Activated CD8-positive, alpha-beta memory T cell treated with anti-CD3 and anti-CD28 coated beads for 24 hours (primary cell): Measurements from ENCODE around the gene OGT.
A peak's percentile ranks its signal among the peaks of the same experiment; 100 is the strongest.
"Not testable (repeated sequence)": the region's sequence is repeated elsewhere in the genome, so short reads cannot be mapped to it uniquely, and the experiment has no call there.

Source experiments
- DNase-seq: peaks from one replicate; pipeline ENCODE4 v3.0.0-alpha.2; 2020

Gene OGT

DNA sequence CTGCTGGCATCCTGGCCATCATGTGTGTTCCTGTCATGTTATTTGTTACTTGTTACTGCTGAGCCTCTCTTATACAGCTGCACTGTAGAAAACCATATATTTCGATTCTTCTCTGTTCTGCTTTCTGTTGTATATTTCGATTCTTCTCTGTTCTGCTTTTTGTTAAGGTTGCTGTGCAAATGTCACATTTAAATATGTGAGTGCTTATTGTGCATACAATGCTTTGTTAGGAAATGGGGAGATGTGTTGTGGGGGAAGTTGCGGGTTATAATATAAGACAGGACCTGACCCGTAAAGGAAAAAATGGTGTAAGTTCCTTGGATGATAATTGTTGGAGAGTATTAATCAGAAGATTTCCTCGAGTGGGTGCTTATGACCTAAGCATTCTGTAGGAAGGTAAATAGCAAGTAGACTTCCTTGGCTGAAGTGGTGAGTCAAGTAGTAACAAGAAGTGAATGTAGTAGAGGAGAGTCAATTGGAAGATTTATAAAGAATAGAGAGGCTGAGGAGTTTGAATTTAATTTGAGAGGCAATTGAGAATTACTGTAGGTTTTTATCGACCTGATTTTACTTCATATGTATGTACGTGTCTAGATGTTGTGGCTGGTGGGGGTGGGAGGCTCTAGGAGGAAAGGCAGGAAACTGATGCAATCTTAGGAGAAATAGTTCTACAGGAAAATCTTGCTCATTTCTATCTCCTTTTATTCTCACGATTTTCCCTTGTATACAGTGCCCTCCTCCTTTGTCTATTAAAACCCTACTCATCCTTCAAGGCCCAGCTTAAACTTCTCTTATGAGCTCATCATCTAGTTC lies 8.5 kb downstream of the OGT start:
- no peak for DNase-seq

DNA sequence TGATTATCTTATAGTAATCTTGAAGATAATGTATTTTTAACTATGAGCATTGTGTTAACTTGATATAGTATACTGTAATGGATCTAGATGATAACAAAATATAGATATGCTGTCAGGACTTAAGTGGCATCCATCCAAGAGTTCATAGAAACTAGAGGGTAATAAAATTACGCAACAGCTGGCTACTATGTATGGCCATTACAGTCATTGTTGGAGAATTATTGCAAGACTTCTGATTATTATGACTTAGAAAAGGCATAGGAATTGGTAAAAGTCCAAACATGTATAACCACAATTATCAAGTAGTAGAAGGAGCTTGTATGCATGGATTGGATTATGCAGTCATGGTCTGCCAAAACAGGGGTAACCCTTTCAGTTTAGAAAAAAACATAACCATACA lies 9.5 kb downstream of the OGT start:
- no peak for DNase-seq

DNA sequence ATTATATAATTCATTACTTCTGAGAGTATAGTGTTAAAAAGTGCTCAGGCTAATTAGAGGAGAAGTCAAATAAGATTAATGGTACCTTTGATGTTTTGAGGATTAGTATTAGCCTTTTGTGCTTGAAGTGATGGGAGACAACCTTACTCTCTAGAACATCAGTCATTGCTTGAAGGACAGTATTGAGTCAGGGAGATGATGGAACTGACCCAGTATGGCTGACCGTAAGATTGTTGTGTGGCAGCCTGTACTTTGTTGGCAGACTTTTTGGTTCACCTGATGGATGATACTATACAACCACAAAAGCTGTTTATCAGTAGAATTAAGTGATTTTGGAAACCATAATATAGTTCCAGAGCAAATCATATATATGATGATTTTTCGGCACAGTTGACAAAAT lies 9.9 kb downstream of the OGT start:
- no peak for DNase-seq

DNA sequence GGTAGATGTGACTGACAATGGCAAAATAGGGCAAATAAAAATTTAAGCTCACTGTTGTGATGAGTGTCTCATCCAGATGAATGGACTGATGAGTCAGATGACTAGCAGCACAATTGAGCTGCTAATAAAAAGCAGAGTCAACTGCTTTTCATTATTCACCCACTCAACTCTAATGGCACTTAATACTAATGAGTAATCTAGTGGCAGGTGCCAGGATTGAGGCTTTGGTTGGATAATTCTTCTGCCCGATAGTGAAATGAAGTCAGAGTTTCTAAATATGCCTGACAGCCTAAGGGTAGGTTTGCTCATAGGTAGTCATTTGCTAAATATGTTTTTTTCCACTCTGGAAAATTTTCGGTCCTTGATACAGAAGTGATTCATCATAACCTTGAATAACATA lies 10.4 kb downstream of the OGT start:
- DNase-seq = no peak

DNA sequence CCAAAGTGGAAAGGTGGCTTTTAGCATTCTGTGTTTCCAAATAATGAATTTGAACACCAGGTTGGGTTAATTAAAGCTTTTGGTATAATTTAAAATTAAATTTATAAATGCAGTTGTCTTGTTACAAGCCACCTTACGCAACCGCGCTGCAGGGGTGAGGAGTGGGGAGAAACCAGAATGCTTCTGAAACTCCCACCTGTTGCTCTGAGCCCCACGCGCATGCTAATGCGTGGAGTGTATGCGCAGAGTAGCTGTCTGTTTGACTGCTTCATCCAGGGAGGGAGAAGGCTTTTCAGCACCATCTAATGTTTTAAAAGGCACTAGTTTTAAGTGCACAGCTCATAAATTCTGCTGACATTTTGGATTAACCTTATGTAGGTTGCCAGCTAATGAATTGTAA lies 12.5 kb downstream of the OGT start:
- DNase-seq = no peak

DNA sequence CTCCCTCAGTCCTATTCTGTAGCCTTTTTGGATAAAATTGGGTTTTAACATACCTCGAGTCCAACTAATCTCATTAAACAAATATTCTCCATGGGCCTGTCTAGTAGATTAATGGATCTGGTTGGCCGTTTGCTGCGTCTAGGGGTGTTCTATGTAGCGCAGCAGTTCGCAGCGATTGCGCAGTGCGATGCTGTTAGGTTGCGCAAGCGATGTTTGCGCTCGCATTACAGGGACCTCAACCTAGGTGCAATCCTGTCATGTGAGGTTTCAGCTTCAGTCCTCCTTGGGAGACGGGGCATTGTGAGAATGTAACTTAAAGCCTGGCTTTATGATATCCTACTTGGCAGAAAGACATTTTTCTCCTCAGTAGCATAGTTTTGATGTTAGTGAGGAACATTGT lies 14.0 kb downstream of the OGT start:
- no peak for DNase-seq

DNA sequence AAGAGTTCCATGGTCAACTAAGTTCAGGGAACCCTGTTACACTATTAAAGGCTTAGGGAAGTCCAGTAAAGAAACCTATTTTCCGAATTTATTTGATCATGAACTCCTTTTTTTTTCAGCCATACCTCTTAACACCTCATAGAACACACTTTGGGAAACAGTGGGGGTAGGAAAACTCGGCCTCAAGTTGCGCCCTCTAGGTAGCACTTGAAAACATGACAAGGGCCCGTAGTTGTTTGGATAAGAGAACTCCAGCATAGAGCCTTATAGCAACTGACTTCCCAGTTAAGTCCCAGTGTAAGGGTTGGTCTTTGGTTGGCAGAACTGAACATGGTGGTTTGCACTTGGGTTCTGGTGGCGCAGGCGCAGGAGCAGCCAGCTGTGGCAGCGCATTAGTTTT lies 14.4 kb downstream of the OGT start:
- DNase-seq = no peak

DNA sequence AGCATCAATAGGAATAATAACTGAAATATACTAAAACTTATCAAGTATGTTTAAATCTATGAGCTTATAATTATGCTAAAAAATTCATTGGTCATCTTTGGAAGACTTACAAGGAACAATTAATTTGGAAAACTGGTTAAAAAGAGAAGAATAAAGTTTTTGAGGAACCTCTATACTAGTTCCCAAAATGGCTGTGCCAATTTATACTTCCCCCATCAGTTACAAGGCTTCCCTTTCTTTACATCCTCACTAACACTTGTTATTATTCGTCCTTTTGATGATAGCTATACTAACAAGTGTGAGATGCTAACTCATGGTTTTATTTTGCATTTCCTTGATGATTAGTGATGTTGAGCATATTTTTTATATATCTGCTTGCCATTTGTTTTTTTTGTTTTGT lies 17.1 kb downstream of the OGT start:
- no peak for DNase-seq

DNA sequence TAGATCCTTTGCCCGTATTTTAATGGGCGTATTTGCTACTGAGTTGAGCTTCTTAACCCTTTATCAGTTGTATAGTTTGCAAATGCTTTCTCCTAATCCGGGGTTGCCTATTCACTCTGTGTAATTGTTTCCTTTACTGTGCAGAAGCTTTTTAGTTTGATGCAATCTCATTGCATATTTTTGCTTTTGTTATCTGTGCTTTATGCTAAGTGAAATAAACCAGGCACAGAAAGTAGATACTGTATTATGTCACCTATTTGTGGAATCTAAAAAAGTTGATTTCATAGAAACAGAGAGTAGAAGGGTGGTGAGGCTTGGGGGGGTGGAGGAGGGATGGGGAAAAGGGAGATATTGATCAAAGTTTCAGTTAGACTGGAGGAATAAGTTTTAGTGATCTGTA lies 17.7 kb downstream of the OGT start:
- no peak for DNase-seq

DNA sequence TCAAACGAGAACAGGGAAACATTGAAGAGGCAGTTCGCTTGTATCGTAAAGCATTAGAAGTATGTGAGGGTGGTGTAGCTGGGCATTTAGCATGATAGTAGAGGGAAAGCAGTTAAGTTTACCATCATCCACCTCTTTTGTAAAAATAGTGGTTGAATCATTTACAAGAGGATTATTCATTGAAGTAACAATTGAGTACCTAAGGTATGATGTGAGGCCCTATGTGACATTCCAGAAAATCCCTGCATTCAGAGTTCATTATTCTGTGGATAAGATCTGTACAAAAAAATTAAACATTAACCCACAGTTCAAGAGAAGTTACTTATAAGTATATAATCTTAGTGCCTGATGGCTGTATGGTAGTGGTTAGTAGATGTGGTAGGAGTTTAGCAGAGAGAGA lies 23.1 kb downstream of the OGT start:
- no peak for DNase-seq

DNA sequence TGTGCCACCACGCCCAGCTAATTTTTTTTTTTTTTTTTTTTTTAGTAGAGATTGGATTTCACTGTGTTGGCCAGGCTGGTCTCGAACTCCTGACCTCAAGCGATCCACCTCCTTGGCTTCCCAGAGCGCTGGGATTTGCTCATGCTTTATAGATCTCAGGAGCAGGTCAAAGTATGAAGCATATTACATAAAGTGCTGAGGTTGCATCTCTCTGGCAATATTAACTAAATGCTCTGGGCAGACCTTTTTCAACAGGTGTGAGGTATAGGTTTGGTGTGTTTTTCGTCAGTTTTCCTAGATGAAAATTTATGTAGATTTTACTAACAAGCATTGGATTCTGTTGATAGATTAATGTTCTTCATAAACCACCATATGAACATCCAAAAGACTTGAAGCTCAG lies 26.0 kb downstream of the OGT start:
- DNase-seq = no peak

DNA sequence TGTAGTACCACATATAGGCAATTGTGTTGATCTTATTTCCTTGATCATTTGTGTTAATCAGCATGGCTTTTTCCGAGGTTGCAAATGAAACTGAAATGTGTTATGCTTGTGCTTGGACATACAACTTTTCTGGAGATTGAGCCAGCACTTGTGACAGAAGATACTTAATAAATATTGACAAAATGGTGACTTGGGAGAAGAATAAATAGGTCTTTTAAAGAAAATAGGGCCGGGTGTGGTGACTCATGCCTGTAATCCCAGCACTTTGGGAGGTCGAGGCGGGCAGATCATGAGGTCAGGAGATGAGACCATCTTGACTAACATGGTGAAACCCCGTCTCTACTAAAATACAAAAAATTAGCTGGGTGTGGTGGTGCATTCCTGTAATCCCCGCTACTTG lies 26.9 kb downstream of the OGT start:
- not testable (repeated sequence) for DNase-seq

DNA sequence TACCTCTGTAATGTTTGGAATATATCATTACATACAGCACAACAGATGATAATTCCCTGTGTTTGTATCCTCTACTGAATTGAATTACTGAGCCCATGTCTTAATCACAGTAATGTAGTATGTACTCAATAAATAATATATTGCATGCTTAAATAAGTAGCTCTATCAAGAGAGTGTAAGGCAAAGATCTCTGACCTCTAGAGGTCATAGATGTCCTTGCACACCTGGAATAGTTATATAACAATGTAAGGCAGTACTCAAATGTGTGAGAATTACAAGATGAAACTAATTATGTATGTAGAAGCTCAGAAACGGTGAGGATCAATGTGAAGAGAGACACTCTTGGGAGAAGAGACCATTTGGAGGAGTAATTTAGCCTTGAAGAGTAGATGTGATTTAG lies 31.0 kb downstream of the OGT start:
- DNase-seq = no peak

DNA sequence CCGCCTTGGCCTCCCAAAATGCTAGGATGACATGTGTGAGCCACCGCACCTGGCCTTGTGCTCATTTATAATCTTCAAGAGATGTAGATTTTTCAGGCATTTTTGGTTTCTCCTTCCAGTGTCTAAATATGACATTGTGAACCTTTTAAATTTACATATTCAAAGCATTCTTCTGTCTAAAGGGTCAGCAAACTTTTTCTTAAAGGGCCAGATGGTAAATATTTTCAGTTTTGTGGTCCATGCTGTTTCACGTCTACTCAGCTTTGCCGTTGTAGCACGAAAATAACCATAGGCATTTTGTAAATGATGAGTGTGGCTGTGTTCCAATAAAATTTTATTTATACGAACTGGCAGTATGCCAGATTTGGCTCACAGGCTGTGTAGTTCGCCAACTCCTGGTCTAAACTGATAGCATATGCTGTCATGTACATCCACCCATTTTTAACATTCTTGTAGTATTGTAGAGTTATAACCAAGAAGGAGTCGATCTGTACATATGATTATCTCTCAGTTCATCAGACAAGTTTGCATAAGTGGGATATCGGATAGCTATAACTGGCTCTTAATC lies 32.7 kb downstream of the OGT start:
- no peak for DNase-seq

DNA sequence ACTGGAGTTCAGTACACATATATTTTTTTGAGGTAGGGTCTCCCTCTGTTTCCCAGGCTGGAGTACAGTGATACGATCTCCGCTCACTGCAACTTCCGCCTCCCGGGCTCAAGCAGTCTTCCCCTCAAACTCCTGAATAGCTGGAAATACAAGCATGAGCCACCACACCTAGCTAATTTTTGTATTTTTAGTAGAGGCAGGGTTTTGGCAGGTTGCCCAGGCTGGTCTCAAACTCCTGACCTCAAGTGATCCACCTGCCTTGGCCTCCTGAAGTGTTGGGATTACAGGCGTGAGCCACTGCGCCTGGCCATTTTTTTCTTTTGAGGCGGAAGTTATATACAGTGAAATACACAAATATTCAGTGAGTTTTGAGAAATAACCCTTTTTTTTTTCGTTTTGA lies 38.5 kb downstream of the OGT start:
- not testable (repeated sequence) for DNase-seq

DNA sequence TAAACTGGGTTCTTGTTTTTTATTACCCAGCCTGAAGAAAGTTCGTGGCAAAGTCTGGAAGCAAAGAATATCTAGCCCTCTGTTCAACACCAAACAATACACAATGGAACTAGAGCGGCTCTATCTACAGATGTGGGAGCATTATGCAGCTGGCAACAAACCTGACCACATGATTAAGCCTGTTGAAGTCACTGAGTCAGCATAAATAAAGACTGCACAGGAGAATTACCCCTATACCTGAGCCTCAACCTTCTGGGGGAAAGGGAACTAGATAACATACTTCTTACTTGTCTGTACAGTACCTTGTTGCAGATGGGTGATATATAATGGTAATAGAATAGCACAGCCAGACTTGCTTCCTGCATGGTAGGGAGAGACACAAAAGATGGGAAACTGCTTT lies 40.7 kb downstream of the OGT start:
- no peak for DNase-seq

DNA sequence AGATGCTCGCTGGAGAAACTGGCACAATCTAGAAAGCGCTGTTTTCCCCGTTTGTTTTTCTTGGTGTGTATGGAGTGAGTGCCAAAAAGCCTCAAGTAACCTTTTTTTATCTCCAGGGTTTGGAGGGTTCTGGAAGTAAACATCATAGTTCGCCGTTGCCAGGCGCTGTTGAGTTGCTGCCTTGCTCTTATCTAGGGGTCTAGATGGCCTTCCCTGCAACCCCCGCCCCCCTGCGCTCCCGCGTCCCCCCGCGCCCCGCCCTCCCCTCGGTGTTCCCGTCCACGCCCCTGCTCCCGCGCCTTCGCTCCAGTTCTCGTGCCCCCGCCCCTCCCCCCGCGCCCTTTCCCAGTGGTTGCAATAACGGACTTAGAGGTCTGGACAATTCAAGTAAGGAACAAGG lies 44.8 kb downstream of the OGT start:
- no peak for DNase-seq

DNA sequence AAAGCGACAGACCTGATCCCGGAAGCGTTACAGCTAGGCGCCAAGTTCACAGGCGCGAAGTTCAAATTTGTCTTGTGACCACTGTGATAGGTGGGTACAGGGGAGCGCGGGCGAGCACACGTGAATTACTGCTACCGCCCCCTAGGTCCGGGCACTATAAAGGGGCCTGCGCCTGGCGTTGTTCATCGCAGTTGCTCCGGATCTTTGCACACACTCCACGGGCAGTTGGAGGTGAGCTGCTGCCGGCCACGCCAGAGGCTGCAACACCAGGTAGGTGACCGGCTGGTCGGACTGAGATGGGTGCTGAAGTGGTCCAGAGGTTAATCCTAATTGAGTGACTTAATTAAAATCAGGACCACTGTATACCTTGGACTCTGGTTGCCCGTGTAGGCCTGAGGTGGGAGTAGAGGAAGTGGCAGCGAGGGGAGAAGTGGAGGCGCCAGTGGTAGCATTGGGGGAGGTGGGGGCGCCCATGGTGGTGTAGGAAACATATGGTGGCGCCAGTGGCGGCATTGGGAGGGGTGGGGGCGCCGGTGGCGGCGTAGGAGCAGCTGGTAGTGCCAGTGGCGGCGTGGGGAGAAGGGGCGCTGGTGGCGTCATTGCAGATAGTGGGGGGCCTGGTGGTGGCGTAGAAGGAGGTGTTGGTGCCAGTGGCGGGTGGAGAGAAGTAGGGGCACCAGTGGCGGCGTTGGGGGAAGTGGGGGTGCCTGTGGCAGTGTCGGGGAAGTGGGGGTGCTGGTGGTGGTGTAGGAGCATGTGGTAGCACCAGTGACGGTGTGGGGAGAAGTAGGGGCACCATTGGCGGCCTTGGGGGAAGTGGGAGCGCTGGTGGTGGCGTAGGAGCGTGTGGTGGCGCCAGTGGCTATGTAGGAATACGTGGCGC lies 45.6 kb downstream of the OGT start, which contains the start of gene GCNA:
Gene GCNA (plus strand): TSS at position 185 of the 883 bp plus-strand sequence. CDS start 2,385 bp downstream, outside the sequence.
- no peak for DNase-seq

DNA sequence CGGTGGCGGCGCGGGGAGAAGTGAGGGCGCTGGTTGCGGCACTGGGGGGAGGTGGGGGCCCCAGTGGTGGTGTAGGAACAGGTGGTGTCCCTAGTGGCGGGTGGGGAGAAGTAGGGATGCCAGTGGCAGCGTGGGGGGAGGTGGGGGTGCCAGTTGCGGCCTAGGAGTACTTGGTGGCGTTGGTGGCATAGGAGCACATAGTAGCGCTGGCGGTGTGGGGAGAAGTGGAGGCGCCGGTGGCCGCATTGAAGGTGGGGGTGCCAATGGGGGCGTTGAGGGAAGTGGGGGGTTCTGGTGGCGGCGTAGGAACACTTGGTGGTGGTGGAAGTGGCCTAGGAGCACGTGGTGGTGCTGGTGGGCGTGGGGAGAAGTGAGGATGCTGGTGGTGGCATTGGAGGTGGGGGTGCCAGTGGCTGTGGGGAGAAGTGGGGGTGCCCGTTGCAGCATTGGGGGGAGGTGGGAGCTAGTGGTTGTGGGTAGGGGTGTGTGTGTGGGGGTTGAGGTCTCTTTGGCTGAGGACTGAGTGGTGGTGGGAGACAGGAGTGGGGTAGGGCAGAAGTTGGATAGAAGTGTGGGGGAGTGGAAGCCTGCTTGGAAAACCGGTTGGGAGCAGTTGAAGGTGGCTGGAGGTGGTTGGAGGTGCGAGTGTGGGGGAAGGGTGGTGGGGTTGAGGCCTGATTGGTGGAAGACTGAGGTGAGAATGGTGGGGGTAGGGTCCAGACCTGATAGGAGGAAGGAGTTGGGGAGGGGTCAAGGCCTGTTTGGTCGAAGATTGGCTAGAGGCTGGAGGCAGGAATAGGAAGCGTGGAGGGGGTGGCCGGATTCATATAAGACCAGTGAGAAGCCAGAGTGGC lies 46.5 kb downstream of the OGT start:
- no peak for DNase-seq

DNA sequence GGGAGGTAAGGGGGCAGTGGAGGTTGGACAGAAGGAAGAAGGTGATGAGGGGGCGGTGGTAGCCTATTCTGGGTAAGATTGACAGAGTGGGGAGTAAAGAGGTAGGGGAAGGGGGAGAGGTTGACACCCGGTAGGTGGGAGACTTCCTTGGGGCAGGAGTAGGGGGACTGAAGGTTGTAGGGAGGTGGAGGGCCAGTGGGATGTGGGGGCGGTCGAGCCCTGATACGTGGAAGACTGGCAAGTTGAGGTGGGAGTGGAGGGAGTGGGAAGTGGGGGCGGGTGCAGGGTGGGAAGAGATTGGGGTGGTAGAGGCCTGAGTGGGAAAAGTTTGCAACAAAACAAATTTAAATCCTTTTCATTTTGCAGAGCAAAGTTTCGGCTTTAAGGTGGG lies 47.1 kb downstream of the OGT start:
- no peak for DNase-seq

DNA sequence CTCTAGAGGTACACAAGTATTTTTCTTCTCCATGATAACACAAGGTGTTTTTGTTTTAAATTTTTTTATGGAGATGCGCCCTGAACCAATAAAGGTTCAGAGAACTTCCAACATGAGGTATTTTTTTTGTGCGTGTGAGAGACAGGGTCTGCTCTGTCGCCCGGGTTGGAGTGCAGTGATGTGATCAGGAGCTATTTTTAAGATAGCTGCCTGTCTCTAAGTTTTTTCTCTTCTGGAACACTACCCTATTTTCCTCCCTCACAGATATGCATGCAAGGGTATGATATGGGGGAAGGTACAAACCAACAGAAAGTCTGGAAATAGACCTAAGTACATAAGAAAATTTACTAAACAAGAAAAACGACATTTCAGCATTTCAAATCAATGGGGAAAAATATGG lies 48.3 kb downstream of the OGT start:
- DNase-seq = no peak

DNA sequence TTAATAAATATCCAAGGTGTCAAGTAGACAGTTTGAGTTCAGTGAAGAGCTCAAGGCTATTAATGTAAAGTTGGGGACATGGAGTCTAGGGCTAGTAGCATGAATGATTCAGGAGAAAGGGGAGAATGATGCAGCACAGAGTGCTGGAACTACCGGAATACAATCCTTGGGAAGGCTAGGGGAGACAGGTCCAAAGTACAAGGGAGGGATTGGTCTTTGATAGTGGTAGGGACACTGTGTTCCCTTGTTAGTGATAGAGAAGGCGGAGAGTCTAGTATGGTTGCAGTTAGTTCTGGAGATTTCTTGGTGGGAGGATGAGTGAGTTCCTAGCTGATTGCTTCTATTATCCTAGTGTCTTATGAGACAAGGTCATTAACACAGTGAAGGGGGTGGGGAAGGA lies 54.0 kb downstream of the OGT start:
- no peak for DNase-seq

DNA sequence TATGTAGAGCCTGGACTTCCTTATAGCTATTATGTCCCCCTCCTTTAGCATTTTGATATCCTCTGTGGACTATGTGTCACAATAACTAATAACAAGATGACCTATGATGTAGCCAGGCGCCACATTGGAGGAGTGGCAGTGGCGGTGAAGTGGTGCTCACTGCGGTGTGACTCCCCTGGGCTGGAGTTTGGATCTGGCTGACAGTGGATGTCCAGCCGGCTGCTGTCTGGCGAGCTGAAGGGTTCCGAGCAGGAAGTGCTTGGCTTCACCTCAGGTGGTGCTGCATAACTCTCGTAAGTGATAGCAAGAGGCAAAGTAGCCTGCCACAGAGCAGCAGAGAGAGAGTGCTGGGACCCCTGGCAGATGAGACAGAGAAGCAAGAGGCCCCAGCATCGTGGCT lies 60.3 kb downstream of the OGT start:
- peak; percentile 19 for DNase-seq
